B cell (primary cell): Measurements from ENCODE around the gene MACROH2A1. TPM values are rescaled to one million over a fixed set of nuclear protein-coding genes. Genes with fewer than 3 reads are reported as not detected.

Experiments used
- ATAC-seq: fragments of 200-7000 bp; cut with Tn5 transposase; one replicate; pipeline ENCODE4 v1.10.0; 2021; ENCODE audit warnings: low read depth, mild to moderate bottlenecking, moderate number of reproducible peaks, moderate library complexity
- CTCF ChIA-PET: fragments of 350-600 bp; sonication (Branson Sonifier 250); formaldehyde crosslinking; loops from one replicate; lab custom pipeline; 2021; ENCODE audit warnings: antibody characterized with exemption, inconsistent platforms; lab: Charles Lee
- POLR2A ChIA-PET: fragments of 350-600 bp; sonication (Branson Sonifier 250); formaldehyde crosslinking; loops from one replicate; lab custom pipeline; 2021; ENCODE audit warnings: antibody characterized with exemption; lab: Charles Lee
- DNase-seq: peaks from one replicate; pipeline ENCODE4 v3.0.0; 2013
- H2AFZ ChIP-seq: 2 replicates; pipeline ENCODE4 v1.6.1; 2012; ENCODE audit warnings: mild to moderate bottlenecking, low read depth, low read length; ENCODE audit not compliant: insufficient read depth, poor library complexity, severe bottlenecking
- H3K27ac ChIP-seq, 2 donors: 1 replicate in 1 of 2; 2 replicates in 1 of 2; pipeline ENCODE4 v1.5.1; 2012 to 2013; ENCODE audit warnings: low read length in 2 of 2, mild to moderate bottlenecking in 2 of 2, moderate library complexity in 1 of 2
- H3K27me3 ChIP-seq, 4 experiments: fragments of 200-600 bp in 1 of 4; sonication (generic) in 1 of 4; replicated peaks in 1 of 4; 1 replicate in 2 of 4; 2 replicates in 2 of 4; pipeline versions ENCODE4 v1.6.1 to v1.7.0; 2013 to 2016; ENCODE audit warnings: low read length in 3 of 4, mild to moderate bottlenecking in 2 of 4, mixed read lengths in 1 of 4, moderate library complexity in 1 of 4; ENCODE audit not compliant: insufficient read depth in 4 of 4, control insufficient read depth in 3 of 4; ENCODE audit errors: control extremely low read depth in 1 of 4
- H3K36me3 ChIP-seq, 2 experiments: replicated peaks in 1 of 2; 1 replicate in 1 of 2; 2 replicates in 1 of 2; pipeline versions ENCODE4 v1.6.1 to v1.7.1; 2013; ENCODE audit warnings: low read length in 1 of 2; ENCODE audit not compliant: insufficient read depth in 2 of 2, control insufficient read depth in 1 of 2; ENCODE audit errors: control extremely low read depth in 1 of 2, extremely low read depth in 1 of 2
- H3K4me1 ChIP-seq, 2 donors: fragments of 200-600 bp in 1 of 2; sonication (generic) in 1 of 2; 1 replicate in 1 of 2; 2 replicates in 1 of 2; pipeline versions ENCODE4 v1.5.1 to v1.6.1; 2013 to 2017; ENCODE audit warnings: low read length in 2 of 2; ENCODE audit not compliant: control insufficient read depth in 2 of 2, insufficient read depth in 2 of 2
- H3K4me2 ChIP-seq: replicated peaks from 2 replicates; pipeline ENCODE3; 2012; ENCODE audit warnings: mild to moderate bottlenecking, low read depth, low read length; ENCODE audit not compliant: poor library complexity, severe bottlenecking
- H3K4me3 ChIP-seq, 5 experiments: fragments of 200-600 bp in 1 of 5; sonication (generic) in 1 of 5; 1 replicate in 3 of 5; 2 replicates in 2 of 5; pipeline versions ENCODE4 v1.5.1 to v1.7.0; 2011 to 2016; ENCODE audit warnings: low read length in 4 of 5, mild to moderate bottlenecking in 4 of 5, low read depth in 2 of 5, control low read depth in 1 of 5, moderate library complexity in 1 of 5; ENCODE audit not compliant: insufficient read depth in 1 of 5; ENCODE audit errors: control extremely low read depth in 1 of 5, extremely low read depth in 1 of 5
- H3K79me2 ChIP-seq: fragments of 200-600 bp; sonication (generic); one replicate; pipeline ENCODE4 v1.6.0; 2016; ENCODE audit warnings: low read length; ENCODE audit not compliant: control insufficient read depth, insufficient read depth
- H3K9ac ChIP-seq: fragments of 200-600 bp; sonication (generic); 2 replicates; pipeline ENCODE4 v1.6.1; 2017; ENCODE audit warnings: mild to moderate bottlenecking, low read length, moderate library complexity
- H3K9me3 ChIP-seq, 3 donors: one replicate each; pipeline versions ENCODE4 v1.6.1 to v1.7.1; 2013; ENCODE audit warnings: low read length in 2 of 3; ENCODE audit not compliant: control insufficient read depth in 2 of 3, insufficient read depth in 1 of 3; ENCODE audit errors: control extremely low read depth in 1 of 3
- H4K20me1 ChIP-seq: 2 replicates; pipeline ENCODE4 v1.6.0; 2012; ENCODE audit warnings: mild to moderate bottlenecking, low read length; ENCODE audit not compliant: insufficient read depth, control insufficient read depth, poor library complexity, severe bottlenecking
- H3K27ac Mint-ChIP-seq: one replicate; pipeline ENCODE4 v1.8.0; 2021; ENCODE audit warnings: mixed read lengths
- H3K27me3 Mint-ChIP-seq: one replicate; pipeline ENCODE4 v1.8.0; 2021; ENCODE audit warnings: mixed read lengths
- H3K4me1 Mint-ChIP-seq: one replicate; pipeline ENCODE4 v1.8.0; 2021; ENCODE audit warnings: mixed read lengths
- H3K4me3 Mint-ChIP-seq: one replicate; pipeline ENCODE4 v1.8.0; 2021; ENCODE audit warnings: mixed read lengths
- H3K9me3 Mint-ChIP-seq: one replicate; pipeline ENCODE4 v1.8.0; 2022; ENCODE audit warnings: mixed read lengths; ENCODE audit not compliant: insufficient read depth
- EZH2 ChIP-seq: IDR thresholded peaks from 2 replicates; pipeline ENCODE4 v1.6.1; 2012; ENCODE audit warnings: borderline replicate concordance, low read depth, mild to moderate bottlenecking, moderate library complexity, low read length; ENCODE audit not compliant: insufficient read depth, poor library complexity, severe bottlenecking
- WGBS: methylation state at CpG from one replicate; pipeline ENCODE4 v1.1.5; 2013; ENCODE audit warnings: missing lambda C conversion rate; ENCODE audit not compliant: insufficient coverage; 5-methylcytosine and 5-hydroxymethylcytosine counted together
- intact Hi-C: fragments of 100-400 bp; cut with micrococcal nuclease; formaldehyde crosslinking; loops from one replicate; pipeline ENCODE4 v1.10.0; 2022
- polyA plus RNA-seq: library from polyadenylated mRNA; depleted of rRNA; stranded (reverse); fragments of >200 nt; gene quantifications from 2 replicates; pipeline ENCODE4 v1.2.3, GENCODE V29; 2012
- total RNA-seq, 2 donors: library from RNA; stranded (reverse); fragments of 120-200 nt in 1 of 2; gene quantifications; 1 replicate in 1 of 2; 2 replicates in 1 of 2; pipeline versions ENCODE4 v1.2.3 to v1.2.4, GENCODE V29; 2013 to 2022
- TF ChIP-seq, protein P1 (sequence below): fragments of 200-600 bp; IDR thresholded peaks from one replicate; pipeline ENCODE4 v1.8.0; 2022; ENCODE audit warnings: antibody characterized with exemption, mild to moderate bottlenecking

The MACROH2A1 gene
- total and polyA plus RNA-seq, 2 donors (not counting 1 experiment from before 2014, with no cell fraction given) = 80.1 to 99.7 TPM

- no peaks in the 10 kb centered on the region for H3K9me3 Mint-ChIP-seq
- no peak overlapping the region for H3K4me3 ChIP-seq
- ATAC-seq (no peak), DNase-seq (no peak)
- H3K27ac Mint-ChIP-seq = no peak overlapping the region
- H3K27me3 Mint-ChIP-seq = no peaks in the 10 kb centered on the region
- peaks cover 0 to 70% of the 10 kb centered on the region in 2 experiments for H3K36me3 ChIP-seq
- no peaks in the 10 kb centered on the region for H3K79me2 ChIP-seq
- H3K4me2 ChIP-seq = no peak overlapping the region
- no peaks in the 10 kb centered on the region for H3K9me3 ChIP-seq
- intact Hi-C loops = no loop called here
- WGBS = 98% methylated on average over 4 of the region's 7 CpGs
- no peak overlapping the region for H3K27ac ChIP-seq
- ChIA-PET CTCF (no interaction called here), POLR2A (no interaction called here)
- no peaks in the 10 kb centered on the region for H3K27me3 ChIP-seq
- H3K4me1 ChIP-seq = peaks cover 13 to 18% of the 10 kb centered on the region in 2 donors
- no peaks in the 10 kb centered on the region for H4K20me1 ChIP-seq
- peaks cover 19% of the 10 kb centered on the region for H3K4me1 Mint-ChIP-seq
- H2AFZ ChIP-seq = no peak overlapping the region
- TF ChIP-seq, protein P1, sequence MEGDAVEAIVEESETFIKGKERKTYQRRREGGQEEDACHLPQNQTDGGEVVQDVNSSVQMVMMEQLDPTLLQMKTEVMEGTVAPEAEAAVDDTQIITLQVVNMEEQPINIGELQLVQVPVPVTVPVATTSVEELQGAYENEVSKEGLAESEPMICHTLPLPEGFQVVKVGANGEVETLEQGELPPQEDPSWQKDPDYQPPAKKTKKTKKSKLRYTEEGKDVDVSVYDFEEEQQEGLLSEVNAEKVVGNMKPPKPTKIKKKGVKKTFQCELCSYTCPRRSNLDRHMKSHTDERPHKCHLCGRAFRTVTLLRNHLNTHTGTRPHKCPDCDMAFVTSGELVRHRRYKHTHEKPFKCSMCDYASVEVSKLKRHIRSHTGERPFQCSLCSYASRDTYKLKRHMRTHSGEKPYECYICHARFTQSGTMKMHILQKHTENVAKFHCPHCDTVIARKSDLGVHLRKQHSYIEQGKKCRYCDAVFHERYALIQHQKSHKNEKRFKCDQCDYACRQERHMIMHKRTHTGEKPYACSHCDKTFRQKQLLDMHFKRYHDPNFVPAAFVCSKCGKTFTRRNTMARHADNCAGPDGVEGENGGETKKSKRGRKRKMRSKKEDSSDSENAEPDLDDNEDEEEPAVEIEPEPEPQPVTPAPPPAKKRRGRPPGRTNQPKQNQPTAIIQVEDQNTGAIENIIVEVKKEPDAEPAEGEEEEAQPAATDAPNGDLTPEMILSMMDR = no peak
- no peak for TF ChIP-seq EZH2
- no peak overlapping the region for H3K9ac ChIP-seq
- no peak overlapping the region for H3K4me3 Mint-ChIP-seq
These were observed 57.1 kb downstream of the MACROH2A1 start for GRCh38 chr5:135341696-135342550.

- ChIA-PET CTCF (no interaction called here), POLR2A (no interaction called here)
- no peaks in the 10 kb centered on the region for H3K9me3 Mint-ChIP-seq
- H3K27ac Mint-ChIP-seq = no peak overlapping the region
- no peaks in the 10 kb centered on the region for H3K27me3 Mint-ChIP-seq
- H3K36me3 ChIP-seq = peaks cover 0 to 72% of the 10 kb centered on the region in 2 experiments
- no peak overlapping the region for H3K9ac ChIP-seq
- no peak for TF ChIP-seq EZH2
- TF ChIP-seq, protein P1 = no peak
- intact Hi-C loops = no loop called here
- H3K27me3 ChIP-seq = no peaks in the 10 kb centered on the region
- no peak for DNase-seq
- H3K4me1 ChIP-seq = peaks cover 6 to 10% of the 10 kb centered on the region in 2 donors
- peaks cover 11% of the 10 kb centered on the region for H3K4me1 Mint-ChIP-seq
- 91% methylated on average over 4 of the region's 5 CpGs for WGBS
- no peak overlapping the region for H3K4me3 Mint-ChIP-seq
- no peak overlapping the region for H3K4me2 ChIP-seq
- no peak overlapping the region for H2AFZ ChIP-seq
- no peak overlapping the region for H3K27ac ChIP-seq
- H3K4me3 ChIP-seq = no peak overlapping the region
- no peaks in the 10 kb centered on the region for H3K79me2 ChIP-seq
- H4K20me1 ChIP-seq = no peaks in the 10 kb centered on the region
- no peak for ATAC-seq
- H3K9me3 ChIP-seq = no peaks in the 10 kb centered on the region
These were observed 57.9 kb downstream of the MACROH2A1 start for GRCh38 chr5:135341016-135341666.
